Neuronal stem cell (in vitro differentiated cells): Measurements from ENCODE around the gene SEPTIN12.

ENCODE experiments used
- DNase-seq: peaks from one replicate; pipeline ENCODE4 v3.0.0-alpha.2; 2013; ENCODE audit warnings: low spot score
- H2AFZ ChIP-seq: one replicate; pipeline ENCODE4 v1.6.1; 2013; ENCODE audit warnings: mild to moderate bottlenecking, low read length, inconsistent platforms
- H2AK5ac ChIP-seq: 2 replicates; pipeline ENCODE4 v1.6.1; 2013; ENCODE audit warnings: low read depth, mild to moderate bottlenecking, inconsistent platforms, low read length, moderate library complexity, mixed read lengths
- H2BK120ac ChIP-seq: 2 replicates; pipeline ENCODE4 v1.6.1; 2013; ENCODE audit warnings: low read depth, mild to moderate bottlenecking, inconsistent platforms, low read length, moderate library complexity, mixed read lengths
- H2BK12ac ChIP-seq: one replicate; pipeline ENCODE4 v1.6.1; 2013; ENCODE audit warnings: low read length, inconsistent platforms
- H2BK15ac ChIP-seq: 2 replicates; pipeline ENCODE4 v1.6.1; 2013; ENCODE audit warnings: mild to moderate bottlenecking, low read length, inconsistent platforms, mixed read lengths
- H2BK5ac ChIP-seq: one replicate; pipeline ENCODE4 v1.6.1; 2013; ENCODE audit warnings: inconsistent platforms, mild to moderate bottlenecking, low read length, moderate library complexity
- H3K14ac ChIP-seq: one replicate; pipeline ENCODE4 v1.6.1; 2013; ENCODE audit warnings: low read length, inconsistent platforms
- H3K18ac ChIP-seq: 2 replicates; pipeline ENCODE4 v1.6.1; 2013; ENCODE audit warnings: low read length, inconsistent platforms
- H3K23ac ChIP-seq: 2 replicates; pipeline ENCODE4 v1.6.1; 2013; ENCODE audit warnings: low read depth, mild to moderate bottlenecking, mixed read lengths, low read length, inconsistent platforms; ENCODE audit not compliant: poor library complexity
- H3K27ac ChIP-seq: replicated peaks from 3 replicates; pipeline ENCODE4 v1.5.1; 2013; ENCODE audit warnings: low read length, inconsistent platforms
- H3K27me3 ChIP-seq, 3 experiments: 2 replicates each; pipeline ENCODE4 v1.6.1; 2013; ENCODE audit warnings: low read length in 3 of 3, mild to moderate bottlenecking in 2 of 3, inconsistent platforms in 1 of 3, low read depth in 1 of 3, mixed read lengths in 1 of 3, moderate library complexity in 1 of 3; ENCODE audit not compliant: control insufficient read depth in 3 of 3, insufficient read depth in 3 of 3
- H3K36me3 ChIP-seq, 2 donors: replicated peaks in 1 of 2; 2 replicates each; pipeline ENCODE4 v1.6.1; 2013; ENCODE audit warnings: low read length in 2 of 2; ENCODE audit not compliant: control insufficient read depth in 2 of 2, insufficient read depth in 2 of 2
- H3K4ac ChIP-seq: 2 replicates; pipeline ENCODE4 v1.6.1; 2013; ENCODE audit warnings: inconsistent platforms, mild to moderate bottlenecking, low read length, moderate library complexity
- H3K4me1 ChIP-seq, 2 donors: 1 replicate in 1 of 2; 2 replicates in 1 of 2; pipeline ENCODE4 v1.6.1; 2013; ENCODE audit warnings: low read length in 2 of 2, low read depth in 1 of 2; ENCODE audit not compliant: control insufficient read depth in 2 of 2, insufficient read depth in 1 of 2
- H3K4me2 ChIP-seq: one replicate; pipeline ENCODE4 v1.6.1; 2013; ENCODE audit warnings: mild to moderate bottlenecking, low read length, inconsistent platforms; ENCODE audit not compliant: insufficient read depth, poor library complexity, severe bottlenecking
- H3K4me3 ChIP-seq, 2 donors: 2 replicates each; pipeline ENCODE4 v1.5.1; 2013; ENCODE audit warnings: low read length in 2 of 2, mild to moderate bottlenecking in 2 of 2, inconsistent platforms in 1 of 2, moderate library complexity in 1 of 2
- H3K79me1 ChIP-seq: one replicate; pipeline ENCODE4 v1.6.1; 2013; ENCODE audit warnings: low read depth, mild to moderate bottlenecking, inconsistent platforms, low read length, moderate library complexity
- H3K9ac ChIP-seq: one replicate; pipeline ENCODE4 v1.6.1; 2013; ENCODE audit warnings: mild to moderate bottlenecking, low read depth, low read length, inconsistent platforms; ENCODE audit not compliant: poor library complexity
- H3K9me3 ChIP-seq, 2 donors: replicated peaks in 1 of 2; 2 replicates each; pipeline versions ENCODE3 to v1.6.1; 2013; ENCODE audit warnings: low read length in 2 of 2, mild to moderate bottlenecking in 2 of 2, inconsistent platforms in 1 of 2, low read depth in 1 of 2, mixed read lengths in 1 of 2, moderate library complexity in 1 of 2; ENCODE audit not compliant: control insufficient read depth in 2 of 2, insufficient read depth in 1 of 2
- H4K8ac ChIP-seq: one replicate; pipeline ENCODE4 v1.6.1; 2013; ENCODE audit warnings: low read depth, mild to moderate bottlenecking, inconsistent platforms, low read length, moderate library complexity
- H4K91ac ChIP-seq: one replicate; pipeline ENCODE4 v1.6.1; 2013; ENCODE audit warnings: low read length, low read depth, mild to moderate bottlenecking, inconsistent platforms; ENCODE audit not compliant: poor library complexity
- WGBS, 2 donors: extraction: QIAGEN DNeasy Blood & Tissue Kit; methylation state at CpG; one replicate each; pipeline ENCODE4 v1.1.7; 2013; ENCODE audit warnings: missing lambda C conversion rate in 2 of 2, mixed read lengths in 1 of 2; ENCODE audit not compliant: insufficient read length in 2 of 2, insufficient replicate concordance in 1 of 2; ENCODE audit errors: extremely low coverage in 2 of 2; 5-methylcytosine and 5-hydroxymethylcytosine counted together

SEPTIN12 gene

DNA sequence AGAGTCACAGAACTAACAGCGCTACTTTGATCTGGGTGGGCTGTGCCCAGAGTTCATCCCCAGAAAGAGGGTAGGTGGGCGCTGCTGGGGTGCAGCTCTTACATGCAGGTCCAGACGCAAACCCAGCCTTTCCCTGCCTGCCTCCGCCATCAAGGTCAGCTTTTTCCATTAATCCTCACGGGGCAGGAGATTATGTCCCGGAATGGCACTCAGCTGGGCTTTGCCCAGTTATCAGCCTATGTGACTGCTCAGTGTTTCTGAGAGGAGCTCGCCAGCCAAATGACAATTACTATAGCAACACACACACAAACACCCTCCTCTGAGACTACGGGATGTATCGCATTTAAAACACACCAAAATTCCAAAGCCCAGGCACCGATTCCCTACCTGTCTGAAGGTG, 38.8 kb upstream of the SEPTIN12 start:
- Histone ChIP-seq H4K8ac (no peak overlapping the region), H2BK12ac (no peak overlapping the region), H3K23ac (no peak overlapping the region), H3K27ac (no peak overlapping the region), H3K4ac (no peak overlapping the region), H3K79me1 (no peaks in the 10 kb centered on the region), H3K4me3 (no peak overlapping the region), H2AFZ (no peak overlapping the region), H3K18ac (no peak overlapping the region), H3K9ac (no peak overlapping the region), H3K27me3 (no peaks in the 10 kb centered on the region), H2BK5ac (no peak overlapping the region), H2AK5ac (no peak overlapping the region), H3K9me3 (peaks cover 0 to 1% of the 10 kb centered on the region in 2 donors), H3K36me3 (peaks cover 56 to 92% of the 10 kb centered on the region in 2 donors), H4K91ac (no peak overlapping the region), H2BK120ac (no peak overlapping the region), H3K4me2 (no peak overlapping the region), H3K4me1 (no peaks in the 10 kb centered on the region), H2BK15ac (no peak overlapping the region), H3K14ac (no peak overlapping the region)
- WGBS, 2 donors: no CpG with 5 or more reads among the region's 10 CpGs
- DNase-seq: no peak

DNA sequence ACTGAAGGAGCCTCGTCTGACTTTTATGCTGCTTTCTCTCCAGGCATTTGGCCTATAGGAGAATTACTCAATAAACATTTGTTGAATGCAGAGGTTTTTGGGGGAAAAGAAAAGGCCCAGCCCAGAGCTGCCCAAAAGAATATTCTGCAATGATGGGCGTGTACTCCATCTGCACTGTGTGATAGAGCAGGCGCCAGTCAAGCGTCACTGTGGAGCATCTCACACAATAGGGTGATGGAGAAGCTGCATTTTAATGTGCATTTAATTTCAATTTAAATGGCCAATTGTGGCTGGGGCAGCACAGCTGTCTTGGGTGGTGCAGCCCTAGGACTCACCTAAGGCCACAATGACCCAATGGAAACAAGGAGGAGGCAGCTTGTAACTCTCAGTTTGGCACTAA, 38.4 kb upstream of the SEPTIN12 start:
- no peak overlapping the region for H3K4me2 ChIP-seq
- H2BK15ac ChIP-seq: no peak overlapping the region
- DNase-seq: no peak
- H3K4ac ChIP-seq: no peak overlapping the region
- H4K8ac ChIP-seq: no peak overlapping the region
- no peak overlapping the region for H3K18ac ChIP-seq
- WGBS, 2 donors: no CpG with 5 or more reads among the region's 4 CpGs
- H3K79me1 ChIP-seq: no peaks in the 10 kb centered on the region
- H2AK5ac ChIP-seq: no peak overlapping the region
- H3K4me3 ChIP-seq: no peak overlapping the region
- H3K36me3 ChIP-seq: peaks cover 55 to 92% of the 10 kb centered on the region in 2 donors
- no peaks in the 10 kb centered on the region for H3K27me3 ChIP-seq
- H2BK120ac ChIP-seq: no peak overlapping the region
- H2BK5ac ChIP-seq: no peak overlapping the region
- no peak overlapping the region for H3K14ac ChIP-seq
- no peak overlapping the region for H2AFZ ChIP-seq
- no peak overlapping the region for H3K27ac ChIP-seq
- no peak overlapping the region for H3K9ac ChIP-seq
- no peak overlapping the region for H4K91ac ChIP-seq
- no peak overlapping the region for H2BK12ac ChIP-seq
- H3K23ac ChIP-seq: no peak overlapping the region
- H3K9me3 ChIP-seq: peaks cover 0 to 1% of the 10 kb centered on the region in 2 donors
- no peaks in the 10 kb centered on the region for H3K4me1 ChIP-seq

DNA sequence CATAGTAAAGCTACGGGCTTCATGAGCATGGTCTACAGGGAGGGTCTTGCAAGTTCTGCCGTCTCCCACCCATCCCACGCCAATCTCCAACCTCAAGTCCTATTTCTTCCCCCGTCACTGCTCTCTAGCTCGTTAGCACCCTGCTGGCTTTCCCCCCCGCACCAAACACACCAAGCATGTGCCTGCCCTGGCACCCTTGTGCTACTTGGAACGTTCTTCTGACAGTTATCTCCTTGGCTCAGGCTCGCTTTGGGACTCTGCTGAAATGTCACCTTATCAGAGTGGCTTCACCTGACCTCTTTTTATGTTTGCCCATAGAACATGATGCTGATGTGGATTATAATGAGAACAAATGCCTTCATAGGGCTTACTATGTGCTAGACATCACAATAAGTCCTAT, 37.1 kb upstream of the SEPTIN12 start:
- Histone ChIP-seq H2BK5ac (no peak overlapping the region), H4K91ac (no peak overlapping the region), H2BK15ac (no peak overlapping the region), H2AK5ac (no peak overlapping the region), H3K79me1 (no peaks in the 10 kb centered on the region), H3K4me3 (no peak overlapping the region), H2BK12ac (no peak overlapping the region), H3K4ac (no peak overlapping the region), H2AFZ (no peak overlapping the region), H3K14ac (no peak overlapping the region), H3K27ac (no peak overlapping the region), H2BK120ac (no peak overlapping the region), H3K27me3 (no peaks in the 10 kb centered on the region), H4K8ac (no peak overlapping the region), H3K4me1 (no peaks in the 10 kb centered on the region), H3K36me3 (peaks cover 50 to 92% of the 10 kb centered on the region in 2 donors), H3K4me2 (no peak overlapping the region), H3K9ac (no peak overlapping the region), H3K23ac (no peak overlapping the region), H3K18ac (no peak overlapping the region), H3K9me3 (no peaks in the 10 kb centered on the region)
- DNase-seq: no peak
- no CpG with 5 or more reads among the region's 8 CpGs for WGBS, 2 donors

DNA sequence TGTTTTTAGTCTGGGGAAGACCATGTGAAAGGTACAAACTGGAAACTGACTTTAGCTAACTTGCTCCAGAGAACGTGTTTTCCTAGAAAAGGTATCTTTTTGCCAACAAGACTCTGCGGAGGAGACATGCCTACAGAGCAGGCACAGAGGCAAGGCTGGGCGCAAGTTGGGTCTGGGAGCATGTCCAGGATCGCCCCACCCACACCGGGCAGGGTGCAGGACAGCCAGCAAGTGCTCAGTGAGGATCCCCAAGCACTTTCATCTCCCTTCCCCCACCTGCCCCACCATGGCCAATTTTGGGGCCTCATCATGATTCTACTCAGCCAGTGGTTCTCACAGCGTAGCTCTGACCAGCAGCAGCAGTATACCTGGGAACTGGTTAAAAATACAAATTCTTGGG, 32.5 kb upstream of the SEPTIN12 start:
- H2BK15ac ChIP-seq: no peak overlapping the region
- H3K14ac ChIP-seq: no peak overlapping the region
- no peak overlapping the region for H4K91ac ChIP-seq
- H3K4me2 ChIP-seq: no peak overlapping the region
- H2AK5ac ChIP-seq: no peak overlapping the region
- no CpG with 5 or more reads among the region's 6 CpGs for WGBS, 2 donors
- no peak overlapping the region for H2BK120ac ChIP-seq
- H3K36me3 ChIP-seq: peaks cover 47 to 88% of the 10 kb centered on the region in 2 donors
- no peaks in the 10 kb centered on the region for H3K27me3 ChIP-seq
- no peak overlapping the region for H2AFZ ChIP-seq
- H3K79me1 ChIP-seq: peaks cover 2% of the 10 kb centered on the region
- no peak for DNase-seq
- H3K23ac ChIP-seq: no peak overlapping the region
- no peak overlapping the region for H3K18ac ChIP-seq
- H3K4me1 ChIP-seq: no peaks in the 10 kb centered on the region
- no peak overlapping the region for H2BK5ac ChIP-seq
- no peak overlapping the region for H3K9ac ChIP-seq
- H3K9me3 ChIP-seq: no peaks in the 10 kb centered on the region
- H3K4me3 ChIP-seq: no peak overlapping the region
- no peak overlapping the region for H3K4ac ChIP-seq
- no peak overlapping the region for H3K27ac ChIP-seq
- H2BK12ac ChIP-seq: no peak overlapping the region
- no peak overlapping the region for H4K8ac ChIP-seq
